Suprapubic skin (tissue), 4 donors: ENCODE measurements around the gene ARRDC3. TPM values are rescaled to one million over a fixed set of nuclear protein-coding genes. Genes with fewer than 3 reads are reported as not detected.

Experiments used
- DNase-seq, 2 donors: peaks; one replicate each; pipeline ENCODE4 v3.0.0-alpha.2; 2019; ENCODE audit warnings: low spot score in 2 of 2
- H3K27ac ChIP-seq: fragments of 200-600 bp; sonication (generic); one replicate; pipeline ENCODE4 v1.5.1; 2019
- H3K27me3 ChIP-seq: fragments of 200-600 bp; sonication (generic); one replicate; pipeline ENCODE4 v1.5.1; 2019
- H3K36me3 ChIP-seq: fragments of 200-600 bp; sonication (generic); one replicate; pipeline ENCODE4 v1.5.1; 2019
- H3K4me1 ChIP-seq: fragments of 200-600 bp; sonication (generic); one replicate; pipeline ENCODE4 v1.5.1; 2019
- H3K4me3 ChIP-seq: fragments of 200-600 bp; sonication (generic); one replicate; pipeline ENCODE4 v1.5.1; 2019; ENCODE audit warnings: mild to moderate bottlenecking
- H3K9me3 ChIP-seq: fragments of 200-600 bp; sonication (generic); one replicate; pipeline ENCODE4 v1.5.1; 2019
- CTCF ChIP-seq, 2 donors: fragments of 200-600 bp in 1 of 2; fragments of 450-650 bp in 1 of 2; sonication (generic) in 1 of 2; IDR thresholded peaks; one replicate each; pipeline ENCODE4 v1.5.1; 2016 to 2019; ENCODE audit warnings: antibody characterized with exemption in 2 of 2, mild to moderate bottlenecking in 1 of 2, moderate library complexity in 1 of 2
- EP300 ChIP-seq: sonication (generic); formaldehyde crosslinking; IDR thresholded peaks from one replicate; pipeline ENCODE4 v1.6.1; 2017; ENCODE audit warnings: antibody characterized with exemption
- POLR2A ChIP-seq, 2 donors: fragments of 450-650 bp; IDR thresholded peaks; one replicate each; pipeline ENCODE4 v1.6.1; 2017; ENCODE audit warnings: antibody characterized with exemption in 2 of 2, mild to moderate bottlenecking in 2 of 2, moderate library complexity in 2 of 2
- POLR2AphosphoS5 ChIP-seq, 3 donors: sonication (generic); formaldehyde crosslinking; IDR thresholded peaks; one replicate each; pipeline ENCODE4 v1.6.1; 2017; ENCODE audit warnings: antibody characterized with exemption in 3 of 3
- WGBS: methylation state at CpG from one replicate; pipeline ENCODE4 v1.1.5; 2018; 5-methylcytosine and 5-hydroxymethylcytosine counted together
- total RNA-seq, 4 donors: library from RNA; depleted of rRNA; stranded (reverse); fragments of >200 nt; gene quantifications; one replicate each; pipeline ENCODE4 v1.1.0, GENCODE V29; 2016

ARRDC3 gene
- total RNA-seq, 4 donors from 2014 or later, result 30.1 to 84.4 (median 49.6) TPM

GRCh38 chr5:91384671-91385430 lies 1.7 kb upstream of the ARRDC3 start:
- TF ChIP-seq EP300 (no peak), CTCF (IDR thresholded peaks at IDR 0.05) (peak; percentile 84 to 100), POLR2AphosphoS5 (IDR thresholded peaks at IDR 0.05) (no peak), POLR2A (IDR thresholded peaks at IDR 0.05) (no peak)
- H3K4me3 ChIP-seq, result peak overlapping the region; percentile 80
- H3K27me3 ChIP-seq, result no peaks in the 10 kb centered on the region
- 11% methylated on average over 6 of the region's 6 CpGs for WGBS
- H3K27ac ChIP-seq, result peak overlapping the region; percentile 99
- H3K9me3 ChIP-seq, result no peaks in the 10 kb centered on the region
- no peaks in the 10 kb centered on the region for H3K36me3 ChIP-seq
- DNase-seq, result no peak
- peaks cover 13% of the 10 kb centered on the region for H3K4me1 ChIP-seq

- DNase-seq, result no peak
- 2% methylated on average over 7 of the region's 7 CpGs for WGBS
These were observed 811 bp upstream of the ARRDC3 start for GRCh38 chr5:91383956-91384300.

GRCh38 chr5:91382530-91383026 lies 539 bp downstream of the ARRDC3 start:
- Histone ChIP-seq H3K4me1 (peaks cover 30% of the 10 kb centered on the region), H3K4me3 (peak overlapping the region; percentile 80), H3K27me3 (no peaks in the 10 kb centered on the region), H3K9me3 (no peaks in the 10 kb centered on the region), H3K27ac (peak overlapping the region; percentile 99), H3K36me3 (peaks cover 5% of the 10 kb centered on the region)
- 0% methylated on average over 14 of the region's 14 CpGs for WGBS
- TF ChIP-seq POLR2AphosphoS5 (IDR thresholded peaks at IDR 0.05) (no peak), POLR2A (IDR thresholded peaks at IDR 0.05) (no peak), CTCF (IDR thresholded peaks at IDR 0.05) (no peak), EP300 (no peak)
- DNase-seq, result no peak

More at GRCh38 chr5:91383956-91384300, 811 bp upstream of the ARRDC3 start:
- H3K4me3 ChIP-seq, result peak overlapping the region; percentile 80
- no peaks in the 10 kb centered on the region for H3K36me3 ChIP-seq
- peak overlapping the region; percentile 99 for H3K27ac ChIP-seq
- H3K9me3 ChIP-seq, result no peaks in the 10 kb centered on the region
- peaks cover 17% of the 10 kb centered on the region for H3K4me1 ChIP-seq
- TF ChIP-seq POLR2A (IDR thresholded peaks at IDR 0.05) (no peak), POLR2AphosphoS5 (IDR thresholded peaks at IDR 0.05) (no peak)
- H3K27me3 ChIP-seq, result no peaks in the 10 kb centered on the region

- Histone ChIP-seq H3K27ac (peak overlapping the region; percentile 99), H3K36me3 (peaks cover 6% of the 10 kb centered on the region), H3K9me3 (no peaks in the 10 kb centered on the region), H3K27me3 (no peaks in the 10 kb centered on the region), H3K4me3 (peak overlapping the region; percentile 80), H3K4me1 (peaks cover 38% of the 10 kb centered on the region)
- TF ChIP-seq POLR2AphosphoS5 (IDR thresholded peaks at IDR 0.05), result no peak
- TF ChIP-seq EP300, result no peak
- TF ChIP-seq CTCF (IDR thresholded peaks at IDR 0.05), result no peak
- no peak for TF ChIP-seq POLR2A (IDR thresholded peaks at IDR 0.05)
- DNase-seq, result peak; percentile 76 to 82
- 0% methylated on average over 10 of the region's 10 CpGs for WGBS
These were observed 1.2 kb downstream of the ARRDC3 start for GRCh38 chr5:91381774-91382359.

- H3K4me1 ChIP-seq, result peaks cover 42% of the 10 kb centered on the region
- peaks cover 6% of the 10 kb centered on the region for H3K36me3 ChIP-seq
- H3K27me3 ChIP-seq, result no peaks in the 10 kb centered on the region
- H3K27ac ChIP-seq, result peak overlapping the region; percentile 99
- TF ChIP-seq CTCF (IDR thresholded peaks at IDR 0.05) (no peak), POLR2A (IDR thresholded peaks at IDR 0.05) (no peak), POLR2AphosphoS5 (IDR thresholded peaks at IDR 0.05) (no peak), EP300 (no peak)
- WGBS, result 2% methylated on average over 6 of the region's 6 CpGs
- DNase-seq, result no peak
- no peaks in the 10 kb centered on the region for H3K9me3 ChIP-seq
- peak overlapping the region; percentile 80 for H3K4me3 ChIP-seq
These were observed 1.8 kb downstream of the ARRDC3 start for GRCh38 chr5:91381239-91381773.
